ENCODE results near the gene RANBP1. TPM values are rescaled to one million over a fixed set of nuclear protein-coding genes. Genes with fewer than 3 reads are reported as not detected.

RANBP1 gene
- polyA plus RNA-seq, 1 of the 3 experiments (the other 2 are of a cell fraction): 502 TPM

GRCh38 chr22:20107951-20108756 lies 7.8 kb upstream of the RANBP1 start:
- peaks cover 22% of the 10 kb centered on the region for H3K79me2 ChIP-seq (ENCODE audit: insufficient read depth)
- POLR2A ChIA-PET: no interaction called here
- peaks cover 24 to 94% of the 10 kb centered on the region in 2 experiments for H3K36me3 ChIP-seq (replicated peaks in 1 of 2; ENCODE audit: control insufficient read depth in 1 of 2, insufficient read depth in 2 of 2, low read length in 1 of 2)
- no peak for TF ChIP-seq RFX5 (IDR thresholded peaks at IDR 0.05; ENCODE audit: low read length)
- TF ChIP-seq, protein P1, sequence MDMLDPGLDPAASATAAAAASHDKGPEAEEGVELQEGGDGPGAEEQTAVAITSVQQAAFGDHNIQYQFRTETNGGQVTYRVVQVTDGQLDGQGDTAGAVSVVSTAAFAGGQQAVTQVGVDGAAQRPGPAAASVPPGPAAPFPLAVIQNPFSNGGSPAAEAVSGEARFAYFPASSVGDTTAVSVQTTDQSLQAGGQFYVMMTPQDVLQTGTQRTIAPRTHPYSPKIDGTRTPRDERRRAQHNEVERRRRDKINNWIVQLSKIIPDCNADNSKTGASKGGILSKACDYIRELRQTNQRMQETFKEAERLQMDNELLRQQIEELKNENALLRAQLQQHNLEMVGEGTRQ (IDR thresholded peaks at IDR 0.05; ENCODE audit: borderline replicate concordance, low read depth, low read length): no peak
- no peak overlapping the region for H3K4me2 ChIP-seq
- peaks cover 22% of the 10 kb centered on the region; the same call in 1 of the 2 replicates for H4K20me1 ChIP-seq (ENCODE audit: insufficient read depth)
- no peaks in the 10 kb centered on the region for H3K9me3 ChIP-seq
- no peak overlapping the region for H3K4me3 ChIP-seq (ENCODE audit: low read depth in 2 of 2, low read length in 1 of 2)
- DNase-seq: no peak
- CTCF ChIA-PET: interaction anchor here (0.9 kb wide), 1 partner anchor 21 kb away, joined by 3 read pairs; no protein-coding TSS in a partner anchor
- no peak overlapping the region for H3K9ac ChIP-seq
- H2AFZ ChIP-seq (ENCODE audit: low read depth): no peak overlapping the region
- H3K27me3 ChIP-seq (ENCODE audit: insufficient read depth): no peaks in the 10 kb centered on the region
- no peaks in the 10 kb centered on the region for H3K9me2 ChIP-seq
- H3F3A ChIP-seq (replicated peaks; ENCODE audit: insufficient read depth): peaks cover 16% of the 10 kb centered on the region
- H3K27ac ChIP-seq (ENCODE audit: low read depth in 2 of 2, low read length in 1 of 2): no peak overlapping the region
- H3K4me1 ChIP-seq (ENCODE audit: control insufficient read depth in 1 of 2, insufficient read depth in 2 of 2, low read depth in 1 of 2, low read length in 1 of 2): no peaks in the 10 kb centered on the region; a peak in 1 of 4 replicates
- 80% methylated on average over 6 of the region's 13 CpGs for WGBS (ENCODE audit: low lambda C conversion rate)

DNA sequence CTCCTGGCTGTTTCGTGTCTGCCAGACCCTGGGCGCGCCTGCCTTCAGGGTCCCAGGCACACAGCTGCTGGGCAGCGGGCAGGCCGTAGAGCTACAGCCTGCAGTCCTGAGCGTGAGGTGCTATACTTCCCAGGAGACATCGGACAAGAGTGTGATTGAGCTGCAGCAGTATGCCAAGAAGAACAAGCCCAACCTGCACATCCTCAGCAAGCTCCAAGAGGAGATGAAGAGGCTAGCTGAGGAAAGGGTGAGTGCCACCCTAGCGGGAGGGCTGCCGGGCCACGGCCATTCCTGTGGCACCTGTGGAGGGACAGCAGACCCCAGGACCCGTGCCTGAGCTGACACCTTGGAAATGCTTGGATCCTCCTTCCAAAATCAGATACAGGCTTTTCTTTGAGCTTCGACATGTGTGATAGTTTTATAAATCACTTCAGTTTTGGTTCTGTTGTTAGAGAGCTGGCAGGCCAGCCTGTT lies 7.1 kb upstream of the RANBP1 start:
- Histone ChIP-seq H3K9me3 (no peaks in the 10 kb centered on the region), H3K4me2 (no peak overlapping the region), H3F3A (replicated peaks; ENCODE audit: insufficient read depth) (peaks cover 16% of the 10 kb centered on the region), H3K36me3 (replicated peaks in 1 of 2; ENCODE audit: control insufficient read depth in 1 of 2, insufficient read depth in 2 of 2, low read length in 1 of 2) (peaks cover 20 to 91% of the 10 kb centered on the region in 2 experiments), H3K4me1 (ENCODE audit: control insufficient read depth in 1 of 2, insufficient read depth in 2 of 2, low read depth in 1 of 2, low read length in 1 of 2) (no peaks in the 10 kb centered on the region; a peak in 1 of 4 replicates), H3K27me3 (ENCODE audit: insufficient read depth) (no peaks in the 10 kb centered on the region), H3K27ac (ENCODE audit: low read depth in 2 of 2, low read length in 1 of 2) (no peak overlapping the region; a peak in 1 of 4 replicates), H2AFZ (ENCODE audit: low read depth) (no peak overlapping the region), H4K20me1 (ENCODE audit: insufficient read depth) (peaks cover 21% of the 10 kb centered on the region; the same call in 1 of the 2 replicates), H3K4me3 (ENCODE audit: low read depth in 2 of 2, low read length in 1 of 2) (no peak overlapping the region), H3K9me2 (no peaks in the 10 kb centered on the region), H3K9ac (no peak overlapping the region), H3K79me2 (ENCODE audit: insufficient read depth) (peaks cover 15% of the 10 kb centered on the region)
- DNase-seq: no peak
- 93% methylated on average over 5 of the region's 12 CpGs for WGBS (ENCODE audit: low lambda C conversion rate)
- ChIA-PET CTCF (interaction anchor here (0.8 to 1.2 kb wide), 3 partner anchors 8 to 21 kb away, joined by 3 read pairs; no protein-coding TSS in a partner anchor), POLR2A (no interaction called here)
- no peak for TF ChIP-seq CHD2 (IDR thresholded peaks at IDR 0.05; ENCODE audit: low read length, partially characterized antibody)
- TF ChIP-seq GATA2 (CRISPR knock-in tag; IDR thresholded peaks at IDR 0.05): no peak
- TF ChIP-seq, protein P2, sequence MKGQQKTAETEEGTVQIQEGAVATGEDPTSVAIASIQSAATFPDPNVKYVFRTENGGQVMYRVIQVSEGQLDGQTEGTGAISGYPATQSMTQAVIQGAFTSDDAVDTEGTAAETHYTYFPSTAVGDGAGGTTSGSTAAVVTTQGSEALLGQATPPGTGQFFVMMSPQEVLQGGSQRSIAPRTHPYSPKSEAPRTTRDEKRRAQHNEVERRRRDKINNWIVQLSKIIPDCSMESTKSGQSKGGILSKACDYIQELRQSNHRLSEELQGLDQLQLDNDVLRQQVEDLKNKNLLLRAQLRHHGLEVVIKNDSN (IDR thresholded peaks at IDR 0.05; ENCODE audit: borderline replicate concordance, low read depth): no peak
- TF ChIP-seq YY1 (IDR thresholded peaks at IDR 0.05; ENCODE audit: low read depth): no peak
- TF ChIP-seq ZBTB33 (IDR thresholded peaks at IDR 0.05; ENCODE audit: borderline replicate concordance, low read depth): no peak
- no peak for TF ChIP-seq TEAD4 (IDR thresholded peaks at IDR 0.05; ENCODE audit: borderline replicate concordance, insufficient read depth)
- TF ChIP-seq FOXJ3 (CRISPR knock-in tag; IDR thresholded peaks at IDR 0.05): no peak
- TF ChIP-seq FOXM1 (IDR thresholded peaks at IDR 0.05; ENCODE audit: low read depth): no peak
- TF ChIP-seq, protein P1 (IDR thresholded peaks at IDR 0.05; ENCODE audit: borderline replicate concordance, low read depth, low read length): no peak
- TF ChIP-seq RFX5 (IDR thresholded peaks at IDR 0.05; ENCODE audit: low read length): no peak
- no peak for TF ChIP-seq SMC3 (IDR thresholded peaks at IDR 0.05; ENCODE audit: low read depth, low read length)
- no peak for TF ChIP-seq POLR2AphosphoS5 (IDR thresholded peaks at IDR 0.05; ENCODE audit: low read depth, low read length)
- TF ChIP-seq REST (IDR thresholded peaks at IDR 0.05; ENCODE audit: low read depth, low read length): no peak

Measured in SK-N-SH (cell line).